ENCODE data around the gene FUCA2.

- TF ChIP-seq CTCF (IDR thresholded peaks at IDR 0.05 in 8 of 11, conservative IDR thresholded peaks at IDR 0.05 in 3 of 11), result no peak
- TF ChIP-seq POLR2A (IDR thresholded peaks at IDR 0.05), result no peak
These were observed 4.3 kb upstream of the FUCA2 start for GRCh38 chr6:143515766-143516355.
